Activated T-cell treated with anti-CD3 and anti-CD28 coated beads, Interleukin-2, amount 50 U/mL, for 48 hours (primary cell): ENCODE results near the gene REPIN1.
"Not testable (repeated sequence)": the region's sequence is repeated elsewhere in the genome, so short reads cannot be mapped to it uniquely, and the experiment has no call there.

Experiments used
- DNase-seq, 2 experiments: peaks; one replicate each; pipeline ENCODE4 v3.0.0-alpha.2; 2020

The REPIN1 gene

DNA sequence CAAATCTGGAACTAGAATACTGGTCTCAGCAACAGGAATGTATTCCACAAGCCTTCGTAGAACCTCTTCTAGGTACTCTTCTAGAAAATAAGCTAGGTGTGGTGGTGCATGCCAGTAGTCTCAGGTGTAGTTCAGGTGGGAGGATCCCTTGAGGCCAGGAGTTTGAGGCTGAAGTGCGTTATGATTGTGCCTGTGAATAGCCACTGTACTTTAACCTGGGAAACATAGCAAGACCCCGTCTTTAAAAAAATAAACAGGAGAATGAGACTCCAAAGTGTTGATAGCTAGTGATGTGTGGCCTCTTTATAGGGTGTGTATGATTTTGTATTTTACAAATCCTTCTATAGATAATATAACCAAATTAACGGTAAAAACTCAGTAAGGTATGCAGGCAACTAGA lies 9.0 kb downstream of the REPIN1 start:
- no peak for DNase-seq

- DNase-seq: peak; percentile 55 to 56
These were observed 9.7 kb downstream of the REPIN1 start for GRCh38 chr7:150378115-150378852.

DNA sequence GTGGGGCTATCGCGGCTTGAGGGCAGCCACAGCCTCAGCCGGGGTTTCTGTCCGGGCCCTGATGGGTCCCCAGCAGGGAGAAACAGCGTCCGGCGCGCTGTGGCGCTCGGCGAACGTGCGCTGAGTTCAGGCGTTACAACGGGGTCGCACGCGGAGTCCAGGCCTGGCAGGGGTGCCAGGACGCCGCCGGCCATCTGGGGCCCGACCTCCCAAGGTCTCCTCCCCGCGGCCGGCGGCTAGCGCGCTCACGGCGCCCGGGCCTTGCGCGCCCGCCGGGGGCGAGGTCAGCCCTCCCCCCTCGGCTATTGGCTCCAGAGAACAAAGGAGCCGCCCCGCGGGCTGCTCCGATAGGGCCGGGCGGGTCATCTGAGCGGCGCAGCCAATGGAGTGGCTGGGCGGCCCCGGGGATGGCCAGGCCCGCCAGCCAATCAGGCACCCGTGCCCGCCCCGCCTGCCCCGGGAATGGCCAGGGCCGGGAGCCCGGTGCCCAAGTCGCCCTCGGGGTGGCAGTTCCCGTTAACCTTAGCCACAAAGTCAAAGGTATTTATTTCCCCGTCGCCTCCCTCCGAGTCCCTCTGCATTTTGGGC lies 10.3 kb downstream of the REPIN1 start, which contains the start of gene ZNF775:
Gene ZNF775 (plus strand): TSS at position 478 of the 588 bp plus-strand sequence. CDS start 9,141 bp downstream, outside the sequence.
- peak; percentile 94 to 95 for DNase-seq

DNA sequence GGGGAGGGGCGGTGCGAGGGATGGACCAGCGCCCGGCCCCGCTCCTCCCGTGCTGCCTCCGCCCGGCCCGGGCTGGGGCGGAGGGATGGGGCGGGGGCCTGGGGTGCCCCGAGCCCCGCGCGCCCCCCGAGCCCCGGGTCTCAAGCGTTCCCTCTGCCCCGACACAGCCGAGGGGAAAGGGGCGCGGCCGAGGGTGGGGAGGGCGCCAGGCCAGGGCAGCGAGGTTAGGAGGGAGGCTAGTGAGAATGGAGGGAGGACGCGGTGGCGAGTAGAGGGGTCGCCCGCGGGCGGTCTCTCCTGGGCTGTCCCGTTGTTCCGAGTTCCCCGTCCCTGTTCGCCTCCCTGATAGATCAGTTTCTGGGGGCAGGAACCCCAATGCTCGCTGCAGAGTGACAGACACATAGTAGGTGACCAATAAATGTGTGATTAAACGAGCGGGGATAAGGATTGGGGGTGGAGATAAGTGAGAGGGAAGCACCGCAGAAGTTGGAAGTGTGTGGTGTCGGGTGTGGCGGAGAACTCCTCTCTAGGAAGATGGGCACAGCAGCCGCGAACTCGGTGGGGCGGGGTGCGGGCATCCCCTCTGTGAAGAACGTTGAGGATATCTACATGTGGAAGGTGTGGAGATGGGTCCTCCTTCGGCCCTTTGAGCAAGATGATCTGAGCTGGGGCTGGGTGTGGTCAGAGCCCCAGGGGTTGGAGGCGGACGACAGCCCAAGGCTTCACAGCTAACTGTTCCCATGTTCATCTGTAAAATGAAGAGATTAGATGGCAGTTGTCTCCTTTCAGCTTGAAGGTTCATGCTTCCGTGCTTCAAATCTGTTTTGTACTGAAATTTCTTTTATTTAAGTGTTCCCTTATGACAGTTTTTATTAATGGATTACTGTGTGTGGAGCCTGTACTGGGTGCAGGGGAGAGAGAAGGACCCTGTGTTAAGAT lies 11.1 kb downstream of the REPIN1 start:
- DNase-seq: peak in 1 of 2 experiments; percentile 52

DNA sequence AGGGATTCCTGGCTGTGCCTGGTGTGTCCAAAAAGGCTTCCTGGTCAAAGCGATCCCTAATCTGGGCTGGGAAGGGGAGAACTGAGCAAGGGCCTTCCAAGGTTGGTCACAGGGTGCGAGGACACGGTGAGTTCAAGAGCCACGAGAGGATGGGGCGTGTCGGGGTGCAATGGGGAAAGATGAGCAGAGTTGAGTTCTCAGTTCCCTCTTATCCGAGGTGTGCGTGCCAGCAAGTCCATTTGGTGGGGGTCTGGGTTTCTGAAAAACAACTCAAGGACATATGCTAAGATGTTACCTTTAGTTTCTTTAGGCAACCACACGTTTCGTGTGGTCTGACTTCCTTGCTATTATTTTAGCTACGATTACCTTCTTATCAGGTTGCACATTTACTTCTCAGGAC lies 11.8 kb downstream of the REPIN1 start:
- no peak for DNase-seq

DNA sequence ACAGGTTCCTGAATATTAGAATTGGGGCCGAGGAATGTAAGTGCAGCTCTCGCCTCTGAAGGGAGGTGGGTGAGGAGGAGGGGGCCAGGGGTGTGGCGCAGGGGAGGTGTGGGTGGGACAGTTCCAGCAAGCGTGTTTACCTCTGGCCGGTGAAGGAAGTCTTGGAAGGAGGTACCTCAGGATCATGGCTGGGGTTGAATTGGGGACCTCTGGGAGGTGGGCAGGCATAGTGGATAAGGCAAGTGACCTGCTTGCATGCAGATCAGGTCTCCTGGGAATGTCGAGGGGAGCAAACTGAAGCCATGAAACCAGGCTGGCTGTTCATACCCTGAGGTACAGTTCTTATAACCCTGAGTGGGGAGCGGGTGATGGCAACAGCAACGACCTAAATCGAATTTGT lies 12.5 kb downstream of the REPIN1 start:
- DNase-seq: no peak

- no peak for DNase-seq
These were observed 13.1 kb downstream of the REPIN1 start for GRCh38 chr7:150381785-150382122.

DNA sequence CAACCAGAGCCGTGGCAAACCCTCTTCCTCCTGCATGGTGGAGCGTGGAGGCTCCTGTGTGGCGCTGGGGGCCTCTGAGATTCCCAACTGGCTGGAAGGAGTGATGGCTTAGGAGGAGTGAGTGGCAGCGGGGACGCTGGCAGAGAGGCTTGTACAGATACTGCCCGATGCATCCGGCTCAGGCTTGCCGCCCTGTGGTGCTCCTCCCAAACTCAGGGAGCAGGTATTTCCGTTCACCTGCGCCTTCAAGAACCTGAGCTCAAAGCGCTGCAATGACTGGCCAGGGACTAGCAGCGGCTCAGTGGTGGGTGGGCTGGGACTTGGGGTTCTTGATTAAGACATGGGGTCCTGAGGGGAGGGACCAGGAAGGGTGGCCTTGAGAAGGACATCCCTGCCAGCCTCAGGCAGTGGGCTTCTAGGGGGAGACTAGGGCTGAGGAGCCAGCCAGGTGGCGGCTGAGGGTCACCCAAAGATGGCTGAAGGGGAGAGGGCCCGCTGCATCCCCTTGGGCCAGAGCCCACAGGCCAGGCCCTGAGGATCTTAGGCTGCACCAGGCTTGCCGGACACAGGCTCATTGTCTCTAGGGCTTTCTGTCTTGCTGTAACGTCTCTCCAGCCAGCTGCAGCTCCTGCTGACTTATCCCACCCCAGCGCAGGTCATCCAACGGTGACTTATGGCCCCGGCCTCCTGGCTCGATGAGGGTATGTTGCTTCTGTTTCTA lies 13.7 kb downstream of the REPIN1 start:
- no peak for DNase-seq

DNA sequence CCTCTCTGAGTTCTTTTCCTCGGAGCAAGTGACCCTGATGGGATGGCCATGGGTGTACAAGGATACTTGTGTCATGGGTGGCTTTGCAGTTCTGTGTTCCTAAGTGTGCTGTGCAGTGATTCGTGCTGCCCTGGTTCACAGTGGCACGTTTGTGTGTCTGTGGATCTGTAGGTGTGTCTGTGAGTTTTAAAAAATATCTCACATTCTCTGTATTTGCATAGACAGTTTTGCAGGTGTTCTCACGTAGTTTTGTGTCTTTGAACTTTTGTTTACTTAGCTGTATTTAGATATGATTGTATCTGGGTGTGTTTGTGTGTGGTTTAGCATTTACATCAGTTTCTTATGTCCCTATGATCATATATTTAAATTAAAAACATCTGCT lies 14.2 kb downstream of the REPIN1 start:
- no peak for DNase-seq

DNA sequence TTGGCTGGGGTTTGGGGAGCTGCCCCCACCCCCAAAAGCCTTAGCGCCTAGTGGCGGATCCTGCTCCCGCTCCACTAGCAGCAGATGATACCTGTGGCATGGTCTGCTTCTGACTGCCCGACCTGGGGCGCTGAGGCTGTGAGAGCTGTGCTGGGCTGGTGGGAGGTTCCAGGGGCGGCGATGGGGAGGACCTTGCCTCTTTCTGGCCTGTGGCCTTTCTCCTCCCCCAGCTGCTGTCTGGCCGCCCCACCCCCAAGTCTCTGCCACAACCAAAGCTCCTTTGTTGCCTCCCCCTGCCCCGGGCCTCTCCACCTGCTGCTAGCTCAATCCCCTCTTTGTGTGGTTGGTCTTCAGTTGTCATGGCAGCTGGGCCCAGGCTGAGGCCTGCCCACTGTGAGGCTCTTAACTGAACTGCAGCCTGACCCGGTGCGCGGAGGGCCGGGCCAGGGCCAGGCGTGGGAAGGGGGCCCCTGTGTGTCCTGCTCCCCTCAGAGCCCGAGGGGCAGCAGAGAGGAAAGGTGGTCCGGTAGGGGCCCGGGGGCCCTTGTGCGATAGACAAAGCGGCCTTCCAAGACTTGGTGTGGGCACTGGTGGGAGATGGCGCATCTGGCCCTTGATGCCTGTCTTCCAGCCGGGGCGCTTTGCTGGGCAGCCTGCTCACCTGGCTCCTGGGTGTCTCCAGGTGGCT lies 15.2 kb downstream of the REPIN1 start:
- DNase-seq: no peak

DNA sequence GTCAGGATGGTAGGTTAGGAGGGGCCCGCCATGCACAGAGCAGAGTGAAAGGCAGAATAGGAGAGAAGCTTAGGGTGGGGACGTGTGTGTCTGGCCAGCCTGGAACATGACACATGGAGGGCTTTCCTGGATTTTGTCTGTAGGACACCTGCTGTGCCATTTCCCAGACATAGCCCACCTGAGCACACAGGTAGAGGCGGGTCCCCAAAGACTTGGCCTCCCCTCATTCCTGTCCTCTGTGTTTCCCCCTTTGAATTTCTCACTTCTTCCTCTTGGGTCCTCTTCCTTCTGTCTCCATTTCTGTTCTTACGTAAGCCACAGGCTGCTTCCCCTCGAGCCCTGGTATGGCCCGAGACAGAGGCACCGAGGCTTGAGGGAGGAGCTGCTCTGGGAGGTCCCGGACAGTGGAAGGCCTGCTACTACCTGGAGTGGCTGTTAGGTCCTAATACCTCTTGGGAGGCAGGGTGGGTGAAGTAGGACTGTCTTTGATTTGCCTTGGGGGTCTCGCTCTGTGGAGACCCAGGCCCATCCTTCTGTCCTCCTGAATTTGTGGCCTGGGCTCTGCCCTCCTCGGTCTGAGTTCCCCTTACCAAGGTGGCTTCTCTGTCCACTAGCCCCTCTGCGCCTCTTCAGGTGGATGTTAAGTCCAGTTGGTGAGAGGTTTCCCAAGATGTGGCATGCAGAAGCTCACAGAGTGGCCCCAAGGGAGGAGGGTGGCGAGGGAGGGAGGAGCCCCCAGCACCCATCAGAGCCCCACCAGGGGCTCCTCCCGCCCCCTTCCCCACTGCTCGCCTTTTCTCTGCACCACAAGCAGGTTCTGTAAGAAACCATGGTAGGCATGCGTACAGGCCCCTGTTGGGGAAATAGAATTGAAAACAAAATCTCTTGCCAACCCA lies 16.0 kb downstream of the REPIN1 start:
- no peak for DNase-seq

- no peak for DNase-seq
These were observed 16.7 kb downstream of the REPIN1 start for GRCh38 chr7:150385302-150385723.

- DNase-seq: not testable (repeated sequence)
These were observed 17.3 kb downstream of the REPIN1 start for GRCh38 chr7:150385884-150386283.

DNA sequence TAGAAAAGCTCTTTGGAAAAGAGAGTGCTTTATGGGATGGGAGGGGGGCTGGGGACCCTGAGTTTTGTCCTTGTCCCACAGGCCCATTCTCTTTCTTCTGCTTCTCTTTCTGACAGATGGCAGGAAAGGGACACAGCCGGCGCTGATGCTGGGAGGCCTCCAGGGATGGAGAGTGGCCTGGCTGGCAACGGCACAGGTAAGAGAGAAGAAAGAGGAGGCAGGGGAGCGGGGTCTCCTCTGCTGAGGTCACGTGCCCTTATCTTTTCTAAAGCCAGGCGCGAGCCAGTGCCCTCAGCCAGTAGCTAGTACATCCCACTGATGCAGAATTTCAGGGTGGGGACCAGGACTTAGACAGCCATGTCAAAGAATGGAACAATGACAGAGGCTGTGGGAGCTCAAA lies 19.7 kb downstream of the REPIN1 start:
- no peak for DNase-seq

- no peak for DNase-seq
These were observed 20.3 kb downstream of the REPIN1 start for GRCh38 chr7:150388709-150389531.

- DNase-seq: peak; percentile 38 to 46
These were observed 20.9 kb downstream of the REPIN1 start for GRCh38 chr7:150389532-150389816.

DNA sequence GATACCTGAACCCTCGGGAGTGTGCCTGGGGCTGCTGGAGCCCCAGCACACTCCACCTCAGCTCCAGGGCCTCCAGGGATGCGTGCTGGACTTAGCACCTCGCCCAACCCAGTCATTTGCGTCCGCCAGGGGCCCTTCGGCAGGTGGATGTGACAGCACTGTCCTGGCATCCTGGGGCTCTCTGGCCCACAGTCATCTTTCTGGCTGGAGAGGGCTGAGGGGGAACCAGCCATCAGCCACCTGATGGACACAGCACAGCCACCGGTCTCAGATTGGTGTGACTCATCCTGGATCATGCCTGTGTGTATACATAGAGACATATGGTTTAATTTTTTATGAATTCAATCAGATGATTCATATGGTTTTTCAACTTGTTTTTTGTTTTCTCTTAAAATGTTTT lies 21.6 kb downstream of the REPIN1 start:
- no peak for DNase-seq

DNA sequence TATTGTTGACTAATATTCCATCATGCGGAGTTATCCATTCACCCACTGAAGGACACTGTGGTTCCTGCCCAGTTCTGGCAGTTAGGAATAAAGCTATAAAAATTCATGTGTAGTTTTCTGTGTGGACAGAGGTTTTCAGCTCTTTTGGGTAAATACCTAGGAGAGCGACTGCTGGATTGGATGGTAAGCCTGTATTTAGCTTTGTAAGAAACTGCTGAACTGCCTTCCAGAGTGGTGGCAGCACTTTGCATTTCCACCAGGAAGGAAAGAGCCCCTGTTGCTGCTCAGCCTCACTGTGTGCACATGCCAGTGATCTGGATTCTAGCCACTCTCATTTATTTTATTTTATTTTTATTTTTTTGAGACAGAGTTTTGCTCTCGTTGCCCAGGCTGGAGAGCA lies 24.7 kb downstream of the REPIN1 start:
- no peak for DNase-seq

- no peak for DNase-seq
These were observed 27.8 kb downstream of the REPIN1 start for GRCh38 chr7:150396426-150396825.

DNA sequence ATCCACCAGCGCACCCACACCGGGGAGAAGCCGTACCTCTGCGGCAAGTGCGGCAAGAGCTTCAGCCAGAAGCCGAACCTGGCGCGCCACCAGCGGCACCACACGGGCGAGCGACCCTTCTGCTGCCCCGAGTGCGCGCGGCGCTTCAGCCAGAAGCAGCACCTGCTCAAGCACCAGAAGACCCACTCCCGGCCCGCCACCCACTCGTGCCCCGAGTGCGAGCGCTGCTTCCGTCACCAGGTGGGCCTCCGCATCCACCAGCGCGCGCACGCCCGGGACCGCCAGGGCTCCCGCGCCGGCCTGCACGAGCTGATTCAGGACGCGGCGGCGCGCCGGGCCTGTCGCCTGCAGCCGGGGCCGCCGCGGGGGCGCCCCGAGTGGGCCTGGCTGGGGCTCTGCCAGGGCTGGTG lies 28.2 kb downstream of the REPIN1 start:
- DNase-seq: no peak
